ENCODE data around the gene SATB2.

SATB2 gene

DNA sequence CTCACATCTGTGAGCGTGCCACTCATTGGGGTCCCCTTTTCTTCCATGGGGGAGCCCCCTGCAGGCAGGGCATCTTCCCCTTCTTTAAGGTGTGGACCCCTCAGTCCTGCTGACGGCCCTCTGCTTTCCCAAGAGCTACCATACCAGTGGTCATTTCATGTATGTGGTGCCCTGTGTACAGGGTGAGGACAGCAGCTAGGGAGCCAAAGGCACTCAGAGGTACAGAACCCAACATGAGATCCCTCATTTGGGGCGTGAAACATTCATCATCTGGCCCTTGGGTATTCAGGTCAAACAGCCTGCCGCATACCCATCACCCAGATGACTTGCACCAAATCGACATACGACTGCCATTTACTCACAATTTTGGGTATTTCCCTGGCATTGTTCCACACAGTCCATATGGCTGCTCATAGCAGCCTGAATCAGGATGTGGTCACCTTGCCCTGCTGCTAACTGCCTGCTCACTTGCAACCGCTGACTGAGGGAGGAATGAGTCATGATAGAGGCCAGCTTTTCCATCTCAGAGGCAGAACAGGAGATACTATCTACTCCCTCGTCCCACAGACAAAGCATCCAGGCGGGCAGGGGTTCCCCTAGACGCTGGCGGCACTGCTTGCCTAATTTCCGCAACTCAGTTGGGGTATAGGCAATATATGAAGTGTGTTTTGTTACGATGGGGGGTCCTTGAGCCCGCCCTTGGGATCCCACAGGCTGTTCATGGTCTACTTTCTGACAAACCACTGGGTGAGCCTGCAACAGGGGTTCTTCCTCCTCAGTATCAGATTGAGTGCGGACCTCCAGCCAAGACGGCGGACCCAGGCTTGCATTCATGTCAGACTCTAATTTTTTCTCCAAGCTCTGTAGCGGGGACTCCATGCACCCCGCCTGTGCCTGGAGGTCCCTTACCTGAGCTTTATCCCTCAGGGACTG is 228.6 kb downstream of the SATB2 start:
- peak; percentile 31 for DNase-seq

GRCh38 chr2:199223791-199224190 is 233.9 kb downstream of the SATB2 start:
- DNase-seq, result peak; percentile 72

- no peak for DNase-seq
These were observed 236.8 kb downstream of the SATB2 start for GRCh38 chr2:199220920-199221319.

- DNase-seq, result peak; percentile 94
These were observed 238.2 kb downstream of the SATB2 start for GRCh38 chr2:199219551-199219950.
